K562 (cell line): ENCODE measurements around the gene SPATS1.

Source experiments
- ATF1 ChIP-seq, 2 experiments: fragments of 450-650 bp in 1 of 2; IDR thresholded peaks; 2 replicates each; pipeline ENCODE4 v1.6.1; 2016; ENCODE audit warnings: missing compliant biosample characterization in 1 of 2, missing genetic modification characterization in 1 of 2
- EP300 ChIP-seq: IDR thresholded peaks from 2 replicates; pipeline ENCODE4 v1.6.1; 2012; ENCODE audit warnings: low read length, improper control_type of control experiment
- PRPF4 ChIP-seq: fragments of 200-400 bp; formaldehyde crosslinking; IDR thresholded peaks from one replicate; pipeline ENCODE4 v1.6.1; 2017; ENCODE audit warnings: low read length, low read depth, mild to moderate bottlenecking; ENCODE audit not compliant: insufficient read depth, poor library complexity, severe bottlenecking
- RAD21 ChIP-seq, 2 experiments: fragments of 250-450 bp in 1 of 2; fragments of 450-650 bp in 1 of 2; sonication (Bioruptor Pico) in 1 of 2; formaldehyde crosslinking in 1 of 2; IDR thresholded peaks in 1 of 2; conservative IDR thresholded peaks in 1 of 2; 2 replicates each; pipeline versions ENCODE4 v1.4.0 to v1.8.0; 2020 to 2022; ENCODE audit warnings: mild to moderate bottlenecking in 2 of 2, moderate library complexity in 1 of 2
- RBBP5 ChIP-seq: fragments of 200-600 bp; sonication (generic); IDR thresholded peaks from 2 replicates; pipeline ENCODE4 v1.6.1; 2012; ENCODE audit warnings: borderline replicate concordance, mild to moderate bottlenecking, low read length, control low read depth, inconsistent platforms; ENCODE audit not compliant: insufficient read depth, poor library complexity, severe bottlenecking
- SIN3A ChIP-seq, 2 experiments: fragments of 150-350 bp in 1 of 2; IDR thresholded peaks; 2 replicates each; pipeline ENCODE4 v1.6.1; 2011 to 2016; ENCODE audit warnings: borderline replicate concordance in 2 of 2, low read depth in 2 of 2, low read length in 2 of 2, mild to moderate bottlenecking in 2 of 2, moderate library complexity in 2 of 2; ENCODE audit not compliant: control insufficient read depth in 1 of 2
- SIN3B ChIP-seq: fragments of 450-650 bp; IDR thresholded peaks from 2 replicates; pipeline ENCODE4 v1.6.1; 2017; ENCODE audit warnings: low read depth, mild to moderate bottlenecking, moderate library complexity
- TCF7 ChIP-seq: sonication (generic); IDR thresholded peaks from 2 replicates; pipeline ENCODE4 v1.6.1; 2016; ENCODE audit warnings: antibody characterized with exemption, borderline replicate concordance
- TF ChIP-seq, protein P1 (sequence below): sonication (generic); formaldehyde crosslinking; IDR thresholded peaks from 2 replicates; pipeline ENCODE4 v1.9.0; 2022; ENCODE audit warnings: mild to moderate bottlenecking, missing genetic modification reagents
- TF ChIP-seq, protein P2 (sequence below): sonication (generic); formaldehyde crosslinking; IDR thresholded peaks from 2 replicates; pipeline ENCODE4 v1.9.0; 2022; ENCODE audit warnings: mild to moderate bottlenecking, missing genetic modification reagents
- TF ChIP-seq, protein P3 (sequence below): fragments of 450-650 bp; IDR thresholded peaks from 2 replicates; pipeline ENCODE4 v1.7.1; 2018; ENCODE audit warnings: mild to moderate bottlenecking, low read depth; ENCODE audit not compliant: partially characterized antibody

DNA sequence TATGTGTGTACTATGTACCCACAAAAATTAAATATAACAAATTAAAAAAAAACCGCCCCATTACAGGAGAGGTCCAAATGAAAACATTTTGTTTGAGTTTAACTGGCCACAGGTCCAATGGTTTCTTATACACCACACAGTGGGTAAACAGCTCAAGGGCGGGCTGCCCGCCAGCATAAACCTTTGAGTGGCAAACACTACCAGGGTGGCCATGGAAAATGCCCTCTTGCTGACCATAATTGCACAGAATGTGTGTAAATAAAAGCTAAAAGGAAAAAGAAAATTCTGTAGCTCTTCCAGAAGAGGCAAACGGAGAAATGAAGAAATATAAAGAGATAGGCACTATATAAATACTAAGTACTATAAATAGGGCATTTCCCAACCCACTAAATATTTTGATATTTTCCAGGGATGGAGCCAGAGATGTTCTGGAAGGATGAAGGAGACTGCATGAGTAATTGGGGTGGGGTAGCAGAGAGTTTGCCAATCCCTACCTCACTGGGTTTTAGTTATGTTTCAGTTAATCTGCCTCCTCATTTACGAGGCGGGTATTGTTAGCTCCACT lies 44.0 kb downstream of the SPATS1 start:
- TF ChIP-seq SIN3B (no peak), RBBP5 (no peak), ATF1 (CRISPR knock-in tag; IDR thresholded peaks at IDR 0.05) (no peak), ATF1 (tag; IDR thresholded peaks at IDR 0.05) (no peak), RAD21 (CRISPR knock-in tag; conservative IDR thresholded peaks at IDR 0.05 in 1 of 2, IDR thresholded peaks at IDR 0.05 in 1 of 2) (no peak), PRPF4 (no peak), SIN3A (IDR thresholded peaks at IDR 0.05; ENCODE audit: borderline replicate concordance in 2 of 2, control insufficient read depth in 1 of 2, low read depth in 2 of 2, low read length in 2 of 2) (no peak), TCF7 (no peak), EP300 (no peak)
- TF ChIP-seq, protein P1, sequence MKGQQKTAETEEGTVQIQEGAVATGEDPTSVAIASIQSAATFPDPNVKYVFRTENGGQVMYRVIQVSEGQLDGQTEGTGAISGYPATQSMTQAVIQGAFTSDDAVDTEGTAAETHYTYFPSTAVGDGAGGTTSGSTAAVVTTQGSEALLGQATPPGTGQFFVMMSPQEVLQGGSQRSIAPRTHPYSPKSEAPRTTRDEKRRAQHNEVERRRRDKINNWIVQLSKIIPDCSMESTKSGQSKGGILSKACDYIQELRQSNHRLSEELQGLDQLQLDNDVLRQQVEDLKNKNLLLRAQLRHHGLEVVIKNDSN (CRISPR knock-in tag): no peak
- TF ChIP-seq, protein P2, sequence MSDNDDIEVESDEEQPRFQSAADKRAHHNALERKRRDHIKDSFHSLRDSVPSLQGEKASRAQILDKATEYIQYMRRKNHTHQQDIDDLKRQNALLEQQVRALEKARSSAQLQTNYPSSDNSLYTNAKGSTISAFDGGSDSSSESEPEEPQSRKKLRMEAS: no peak
- TF ChIP-seq, protein P3, sequence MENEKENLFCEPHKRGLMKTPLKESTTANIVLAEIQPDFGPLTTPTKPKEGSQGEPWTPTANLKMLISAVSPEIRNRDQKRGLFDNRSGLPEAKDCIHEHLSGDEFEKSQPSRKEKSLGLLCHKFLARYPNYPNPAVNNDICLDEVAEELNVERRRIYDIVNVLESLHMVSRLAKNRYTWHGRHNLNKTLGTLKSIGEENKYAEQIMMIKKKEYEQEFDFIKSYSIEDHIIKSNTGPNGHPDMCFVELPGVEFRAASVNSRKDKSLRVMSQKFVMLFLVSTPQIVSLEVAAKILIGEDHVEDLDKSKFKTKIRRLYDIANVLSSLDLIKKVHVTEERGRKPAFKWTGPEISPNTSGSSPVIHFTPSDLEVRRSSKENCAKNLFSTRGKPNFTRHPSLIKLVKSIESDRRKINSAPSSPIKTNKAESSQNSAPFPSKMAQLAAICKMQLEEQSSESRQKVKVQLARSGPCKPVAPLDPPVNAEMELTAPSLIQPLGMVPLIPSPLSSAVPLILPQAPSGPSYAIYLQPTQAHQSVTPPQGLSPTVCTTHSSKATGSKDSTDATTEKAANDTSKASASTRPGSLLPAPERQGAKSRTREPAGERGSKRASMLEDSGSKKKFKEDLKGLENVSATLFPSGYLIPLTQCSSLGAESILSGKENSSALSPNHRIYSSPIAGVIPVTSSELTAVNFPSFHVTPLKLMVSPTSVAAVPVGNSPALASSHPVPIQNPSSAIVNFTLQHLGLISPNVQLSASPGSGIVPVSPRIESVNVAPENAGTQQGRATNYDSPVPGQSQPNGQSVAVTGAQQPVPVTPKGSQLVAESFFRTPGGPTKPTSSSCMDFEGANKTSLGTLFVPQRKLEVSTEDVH: no peak
